Measurements from ENCODE around the gene SUCNR1. TPM values are rescaled to one million over a fixed set of nuclear protein-coding genes. Genes with fewer than 3 reads are reported as not detected.
"Not testable (repeated sequence)": the region's sequence is repeated elsewhere in the genome, so short reads cannot be mapped to it uniquely, and the experiment has no call there.

Gene SUCNR1
- total RNA-seq, 2 donors from 2014 or later, result not detected

DNA sequence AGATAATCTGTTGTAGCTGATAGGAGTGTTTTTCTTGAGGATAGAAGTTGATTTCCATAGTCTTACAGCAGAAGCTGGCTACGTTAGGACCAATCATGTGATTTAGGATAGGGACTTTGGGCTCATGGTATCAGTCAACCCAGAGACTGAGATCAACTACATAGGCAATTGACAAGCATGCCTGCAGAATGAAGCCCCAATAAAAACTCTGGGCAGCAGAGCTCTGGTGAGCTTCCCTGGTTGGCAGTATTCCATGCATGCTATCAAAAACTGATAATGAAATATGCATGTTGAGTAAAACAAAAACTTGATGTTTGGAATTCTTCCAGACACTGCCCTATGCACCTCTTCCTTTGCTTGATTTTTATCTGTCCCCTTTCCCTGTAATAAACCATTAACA lies 38.0 kb downstream of the SUCNR1 start:
- no peak for ATAC-seq
- peaks cover 7 to 8% of the 10 kb centered on the region in 2 donors for H3K9me3 Mint-ChIP-seq
- H3K36me3 Mint-ChIP-seq, result peaks cover 0 to 4% of the 10 kb centered on the region in 2 donors
- no peak overlapping the region for H3K27ac Mint-ChIP-seq
- DNase-seq (ENCODE audit: low spot score in 2 of 2), result no peak

DNA sequence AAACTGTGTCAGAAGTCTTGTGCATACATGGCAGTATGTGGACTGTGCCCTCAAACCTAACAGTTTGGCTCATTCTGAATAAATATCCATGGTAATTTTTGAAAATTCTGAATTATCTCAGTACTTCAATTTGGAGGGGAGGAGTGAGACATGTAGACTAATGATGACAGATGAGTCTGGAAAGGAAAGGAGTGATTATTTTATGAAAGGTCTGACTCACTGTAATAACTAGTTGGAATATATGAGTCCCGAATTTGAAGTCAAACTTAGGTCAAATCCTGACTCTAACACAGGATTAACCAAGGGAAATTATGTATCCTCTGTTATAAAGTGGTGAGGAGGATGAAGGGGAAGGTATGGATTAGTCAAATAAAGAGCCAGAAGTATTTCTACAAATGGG lies 38.6 kb downstream of the SUCNR1 start:
- Mint-ChIP-seq H3K27ac (no peak overlapping the region), H3K9me3 (peaks cover 7 to 8% of the 10 kb centered on the region in 2 donors), H3K36me3 (peaks cover 0 to 4% of the 10 kb centered on the region in 2 donors)
- ATAC-seq, result no peak
- DNase-seq (ENCODE audit: low spot score in 2 of 2), result no peak

DNA sequence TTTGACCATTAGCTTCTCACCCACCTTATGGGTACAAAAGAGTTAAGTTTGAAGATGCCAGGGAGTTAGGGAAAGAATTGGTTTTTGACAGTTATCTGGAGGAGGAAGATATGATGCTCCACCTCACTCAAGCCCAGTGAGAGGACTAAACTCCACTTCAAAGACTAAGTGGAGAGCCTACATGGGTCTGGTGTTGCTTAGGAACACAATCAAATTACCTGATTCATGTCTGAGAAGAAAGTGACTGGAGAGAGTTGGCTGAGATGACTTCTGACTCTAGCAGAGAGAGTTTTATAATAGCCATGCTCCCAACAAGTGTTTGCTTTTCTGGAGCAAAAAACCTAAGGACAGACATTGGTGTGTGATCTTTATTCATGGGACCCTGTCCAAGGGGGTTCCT lies 43.3 kb downstream of the SUCNR1 start:
- ATAC-seq, result no peak
- no peak for DNase-seq (ENCODE audit: low spot score in 2 of 2)
- Mint-ChIP-seq H3K36me3 (peaks cover 0 to 2% of the 10 kb centered on the region in 2 donors), H3K27ac (no peak overlapping the region), H3K9me3 (peaks cover 2 to 5% of the 10 kb centered on the region in 2 donors)

DNA sequence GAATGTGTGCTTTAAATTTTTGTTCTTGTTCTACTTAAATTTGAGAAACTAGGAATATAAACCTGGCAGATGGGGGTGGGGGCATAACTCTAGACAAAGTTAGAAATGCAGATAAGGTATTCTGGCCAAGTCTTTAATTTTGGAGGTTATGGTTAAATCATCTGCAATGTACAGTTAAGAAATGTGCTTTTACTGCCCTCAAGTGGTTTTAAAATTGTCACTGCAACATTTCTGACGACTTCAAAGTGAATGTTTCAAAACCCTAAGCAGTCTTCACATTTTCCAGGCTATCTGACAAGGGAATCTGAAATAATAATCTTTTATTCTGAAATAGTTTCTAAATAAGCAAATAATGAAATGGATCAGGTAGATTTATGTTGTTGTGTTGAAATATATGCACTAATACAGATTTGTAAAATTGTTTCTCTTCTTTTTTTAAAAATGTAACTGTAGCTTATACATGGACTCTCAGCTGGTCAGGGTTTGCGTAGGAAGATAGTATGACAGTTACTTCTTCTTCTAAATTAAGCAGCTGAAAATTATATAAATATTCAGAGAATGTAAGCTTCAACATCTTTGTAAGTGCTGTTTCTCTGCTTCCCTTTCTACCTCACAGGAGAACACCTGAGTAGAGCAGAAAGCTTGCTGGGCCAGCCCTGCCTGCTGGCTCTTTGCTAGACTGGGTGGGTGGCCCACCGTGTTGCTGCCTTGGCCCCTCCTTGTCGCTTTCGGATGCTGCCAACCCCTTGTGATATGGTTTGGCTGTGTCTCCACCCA lies 45.0 kb downstream of the SUCNR1 start:
- ATAC-seq (peak in 1 of 2 donors; percentile 46), DNase-seq (ENCODE audit: low spot score in 2 of 2) (no peak)
- no peak overlapping the region for H3K27ac Mint-ChIP-seq
- no peaks in the 10 kb centered on the region for H3K9me3 Mint-ChIP-seq
- H3K36me3 Mint-ChIP-seq, result no peaks in the 10 kb centered on the region

DNA sequence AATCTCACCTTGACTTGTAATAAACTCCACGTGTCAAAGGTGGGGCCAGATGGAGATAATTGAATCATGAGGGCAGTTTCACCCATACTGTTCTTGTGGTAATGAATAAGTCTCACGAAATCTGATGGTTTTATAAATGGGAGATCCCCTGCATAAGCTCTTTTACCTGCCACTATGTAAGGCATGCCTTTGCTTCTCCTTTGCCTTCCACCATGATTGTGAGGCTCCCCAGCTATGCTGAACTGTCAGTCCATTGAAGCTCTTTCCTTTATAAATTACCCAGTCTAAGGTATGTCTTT lies 45.5 kb downstream of the SUCNR1 start:
- H3K27ac Mint-ChIP-seq, result no peak overlapping the region
- peak in 1 of 2 donors; percentile 44 for ATAC-seq
- DNase-seq (ENCODE audit: low spot score in 2 of 2), result no peak
- no peaks in the 10 kb centered on the region for H3K36me3 Mint-ChIP-seq
- H3K9me3 Mint-ChIP-seq, result no peaks in the 10 kb centered on the region

DNA sequence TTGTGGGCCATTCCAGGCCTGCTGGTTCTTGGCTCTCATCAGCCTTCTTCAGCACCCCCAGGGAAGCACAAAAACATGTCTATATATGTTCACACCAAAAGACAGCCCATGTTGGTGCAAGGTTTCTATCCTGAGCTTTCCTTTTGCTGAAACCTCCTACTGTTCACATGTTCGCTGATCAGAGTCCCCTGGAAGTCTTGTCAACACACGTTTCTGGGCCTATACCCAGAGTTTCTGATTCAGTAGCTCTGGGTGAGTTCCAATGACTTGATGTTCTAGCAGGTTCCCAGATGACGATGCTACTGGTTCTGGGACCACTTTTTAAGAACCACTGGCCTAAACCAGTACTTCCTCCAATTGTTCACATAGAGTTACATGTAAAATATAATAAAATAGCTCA lies 46.0 kb downstream of the SUCNR1 start:
- Mint-ChIP-seq H3K27ac (no peak overlapping the region), H3K36me3 (no peaks in the 10 kb centered on the region), H3K9me3 (no peaks in the 10 kb centered on the region)
- no peak for DNase-seq (ENCODE audit: low spot score in 2 of 2)
- ATAC-seq, result no peak

DNA sequence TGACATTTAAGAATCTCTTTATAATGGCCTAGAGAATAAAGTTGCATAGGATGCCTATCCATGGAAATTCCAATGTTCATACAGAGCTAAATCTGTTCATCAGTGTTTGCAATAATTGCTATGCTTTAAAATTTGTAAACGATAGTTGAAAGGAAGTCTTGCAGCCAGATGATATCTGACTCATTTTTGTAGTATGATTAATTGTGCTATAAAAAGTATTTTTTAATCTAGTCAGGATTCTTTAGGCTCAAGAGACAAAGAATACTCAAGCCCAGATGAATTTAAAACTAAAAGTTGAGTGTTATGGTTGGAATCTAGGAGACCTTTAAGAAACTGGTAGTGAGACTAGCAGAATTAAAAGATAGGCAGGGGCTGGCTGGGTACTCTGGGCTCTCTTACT lies 50.5 kb downstream of the SUCNR1 start:
- no peak for DNase-seq (ENCODE audit: low spot score in 2 of 2)
- no peaks in the 10 kb centered on the region for H3K36me3 Mint-ChIP-seq
- no peak overlapping the region for H3K27ac Mint-ChIP-seq
- H3K9me3 Mint-ChIP-seq, result no peaks in the 10 kb centered on the region
- peak in 1 of 2 donors; percentile 55 for ATAC-seq

DNA sequence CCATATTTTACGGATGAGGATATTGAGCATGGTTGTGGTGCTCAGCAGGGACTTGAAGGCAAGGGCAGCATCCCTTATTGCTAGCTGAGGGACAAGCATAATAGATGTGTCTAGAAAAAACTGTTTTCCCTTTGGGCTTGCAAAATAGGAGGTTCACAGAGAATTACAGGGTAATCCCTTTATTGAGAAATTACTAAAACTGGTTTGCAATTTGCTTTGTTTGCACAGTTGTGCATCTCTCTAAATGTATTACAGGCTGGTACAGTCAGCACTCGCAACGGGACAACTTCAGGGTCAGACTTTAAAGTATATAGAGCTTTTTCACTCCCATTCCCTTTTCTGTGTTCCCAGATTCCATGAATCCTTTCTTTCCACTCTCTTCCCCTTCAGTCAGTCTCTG lies 51.3 kb downstream of the SUCNR1 start:
- ATAC-seq, result no peak
- no peaks in the 10 kb centered on the region for H3K9me3 Mint-ChIP-seq

DNA sequence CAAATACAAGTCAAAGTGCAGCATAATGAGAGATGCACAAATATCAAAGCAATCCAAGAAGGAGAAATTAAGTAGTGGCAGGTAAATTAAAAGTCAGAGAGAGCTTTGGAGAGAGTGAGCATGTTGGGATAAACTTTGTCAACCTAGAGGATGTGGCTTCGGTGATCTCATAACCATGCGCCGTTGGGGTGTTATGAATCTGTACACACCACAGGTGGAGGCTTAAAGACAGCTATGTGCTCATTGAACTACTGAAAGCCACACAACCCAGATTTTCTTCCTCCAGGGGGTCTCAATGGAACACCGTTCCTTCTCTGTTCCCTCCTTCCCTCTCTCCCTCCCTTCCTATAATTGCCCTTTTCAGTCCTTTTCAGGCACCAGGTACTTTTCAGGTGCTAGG lies 52.0 kb downstream of the SUCNR1 start:
- Mint-ChIP-seq H3K27ac (no peak overlapping the region), H3K36me3 (no peaks in the 10 kb centered on the region), H3K9me3 (no peaks in the 10 kb centered on the region)
- ATAC-seq, result peak; percentile 31 to 86
- DNase-seq (ENCODE audit: low spot score in 2 of 2), result no peak

More for the DNA sequence above, 51.3 kb downstream of the SUCNR1 start:
- no peak for DNase-seq (ENCODE audit: low spot score in 2 of 2)
- Mint-ChIP-seq H3K27ac (no peak overlapping the region), H3K36me3 (no peaks in the 10 kb centered on the region)

DNA sequence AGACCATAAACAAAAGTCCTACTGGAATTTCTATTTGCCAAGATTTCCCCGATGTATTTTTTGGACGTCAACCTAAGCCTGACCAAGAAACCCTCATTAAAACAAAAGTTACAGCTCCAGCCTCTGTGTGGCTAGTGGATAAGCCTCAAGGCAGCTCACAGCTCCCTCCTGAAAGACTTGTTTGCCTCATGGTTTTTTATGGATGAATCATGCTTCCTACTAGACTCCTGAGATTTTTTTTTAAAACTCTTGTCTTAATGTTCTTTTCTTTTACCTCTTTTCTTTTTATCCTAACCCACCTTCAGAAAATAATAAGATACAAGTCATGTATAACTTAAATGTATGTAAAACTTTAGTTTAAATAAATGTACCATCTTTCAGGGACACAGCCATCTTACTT lies 52.4 kb downstream of the SUCNR1 start:
- no peaks in the 10 kb centered on the region for H3K36me3 Mint-ChIP-seq

DNA sequence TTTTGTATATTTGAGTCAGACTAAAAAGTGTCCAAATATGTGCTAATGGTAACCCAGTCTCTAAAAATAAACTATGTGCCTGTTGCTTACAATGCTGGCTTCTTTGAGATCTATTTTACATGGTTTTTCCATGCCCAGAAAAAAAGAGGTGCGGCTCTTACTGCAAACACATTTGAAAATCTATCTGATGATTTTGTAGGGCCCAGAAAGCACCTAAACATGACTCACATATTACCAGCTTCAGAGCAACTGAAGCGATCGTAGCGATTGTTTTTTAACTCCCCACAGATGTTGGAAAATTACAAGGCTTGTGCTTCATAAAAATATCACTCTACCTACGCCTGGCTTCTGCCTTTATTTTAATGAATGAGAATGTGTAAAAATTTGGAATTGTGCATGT lies 53.5 kb downstream of the SUCNR1 start:
- no peak overlapping the region for H3K27ac Mint-ChIP-seq
- DNase-seq (ENCODE audit: low spot score in 2 of 2), result no peak
- no peaks in the 10 kb centered on the region for H3K36me3 Mint-ChIP-seq
- no peak for ATAC-seq
- H3K9me3 Mint-ChIP-seq, result no peaks in the 10 kb centered on the region

More for the DNA sequence above, 52.4 kb downstream of the SUCNR1 start:
- no peak overlapping the region for H3K27ac Mint-ChIP-seq
- no peak for ATAC-seq
- no peaks in the 10 kb centered on the region for H3K9me3 Mint-ChIP-seq
- DNase-seq (ENCODE audit: low spot score in 2 of 2), result no peak

DNA sequence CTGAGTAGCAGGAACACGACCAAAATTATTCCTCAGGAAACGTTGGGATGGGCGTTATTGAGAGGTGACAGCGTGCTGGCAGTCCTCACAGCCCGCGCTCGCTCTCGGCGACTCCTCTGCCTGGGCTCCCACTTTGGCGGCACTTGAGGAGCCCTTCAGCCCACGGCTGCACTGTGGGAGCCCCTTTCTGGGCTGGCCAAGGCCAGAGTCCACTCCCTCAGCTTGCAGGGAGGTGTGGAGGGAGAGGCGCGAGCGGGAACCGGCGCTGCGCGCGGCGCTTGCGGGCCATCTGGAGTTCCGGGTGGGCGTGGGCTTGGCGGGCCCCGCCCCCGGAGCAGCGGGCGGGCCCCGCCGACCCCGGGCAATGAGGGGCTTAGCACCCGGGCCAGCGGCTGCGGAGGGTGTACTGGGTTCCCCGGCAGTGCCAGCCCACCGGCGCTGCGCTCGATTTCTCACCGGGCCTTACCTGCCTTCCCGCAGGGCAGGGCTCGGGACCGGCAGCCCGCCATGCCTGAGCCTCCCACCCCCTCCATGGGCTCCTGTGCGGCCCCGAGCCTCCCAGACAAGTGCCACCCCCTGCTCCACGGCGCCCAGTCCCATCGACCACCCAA lies 54.6 kb downstream of the SUCNR1 start:
- H3K27ac Mint-ChIP-seq; H3K9me3 Mint-ChIP-seq; ATAC-seq; H3K36me3 Mint-ChIP-seq; DNase-seq (ENCODE audit: low spot score in 2 of 2): not testable (repeated sequence)

DNA sequence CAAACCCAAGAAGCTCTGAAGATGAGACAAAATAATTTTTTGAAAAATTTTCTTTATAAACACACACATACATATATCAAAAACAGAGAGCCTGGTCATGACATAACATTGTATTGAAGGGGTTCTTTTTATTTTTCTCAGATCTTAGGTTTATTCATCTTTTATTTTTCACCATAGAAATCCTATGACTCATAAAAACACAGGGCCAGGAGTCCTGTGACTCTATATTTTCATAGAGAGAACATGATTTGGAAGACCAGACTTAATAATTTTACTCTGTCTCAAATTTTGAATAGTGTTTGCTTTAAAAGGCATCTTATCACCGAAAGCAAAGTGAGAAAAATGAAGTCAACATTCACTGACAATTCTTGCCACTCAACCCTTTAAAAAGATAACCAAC lies 57.7 kb downstream of the SUCNR1 start:
- H3K27ac Mint-ChIP-seq, result no peak overlapping the region
- DNase-seq (ENCODE audit: low spot score in 2 of 2) (no peak), ATAC-seq (no peak)
- no peaks in the 10 kb centered on the region for H3K9me3 Mint-ChIP-seq
- no peaks in the 10 kb centered on the region for H3K36me3 Mint-ChIP-seq

DNA sequence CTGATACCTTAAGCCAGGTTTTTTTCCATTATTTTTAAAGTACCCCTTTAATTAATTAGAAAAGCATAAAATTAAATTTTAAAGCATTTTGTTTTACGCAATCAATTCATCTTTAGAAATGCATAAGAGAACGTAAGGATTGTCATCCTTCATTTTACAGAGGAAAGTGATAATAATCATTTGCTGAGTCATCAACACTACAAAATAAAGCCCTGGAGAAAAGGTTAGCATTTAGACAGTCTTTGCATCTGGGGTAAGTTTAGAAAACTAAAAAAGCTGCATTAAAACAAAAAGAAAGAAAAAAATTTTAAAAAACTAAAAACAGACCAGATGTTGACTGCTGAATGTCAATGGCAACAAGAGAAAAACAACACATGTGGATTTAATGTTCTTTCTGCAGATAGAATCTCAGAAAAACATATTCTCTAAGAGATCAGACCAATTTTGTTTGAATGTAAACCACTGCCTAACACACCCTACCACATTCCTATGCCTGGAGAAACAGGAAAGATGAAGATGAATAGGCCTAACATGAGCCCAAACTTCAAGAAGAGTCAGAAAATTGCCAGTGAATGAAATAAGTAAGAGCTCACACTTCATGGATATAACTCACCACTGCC lies 59.9 kb downstream of the SUCNR1 start:
- H3K27ac Mint-ChIP-seq, result no peak overlapping the region
- H3K36me3 Mint-ChIP-seq, result no peaks in the 10 kb centered on the region
- no peaks in the 10 kb centered on the region for H3K9me3 Mint-ChIP-seq
- ATAC-seq, result no peak
- no peak for DNase-seq (ENCODE audit: low spot score in 2 of 2)

Other genes with a start within 250 kb of the SUCNR1 start
- not detected for gene AADACL2, start 139.7 kb upstream of the SUCNR1 start, total RNA-seq
- gene AADAC, start 59.5 kb upstream of the SUCNR1 start, total RNA-seq, result not detected

All from activated naive CD4-positive, alpha-beta T cell treated with anti-CD3 and anti-CD28 coated beads, Interleukin-2, amount 50 U/mL, for 72 hours (primary cell).